ENCODE measurements around the gene STARD3.

Gene STARD3

GRCh38 chr17:39636587-39636926, 387 bp upstream of the STARD3 start:
- H3K27ac ChIP-seq (ENCODE audit: poor library complexity, severe bottlenecking), result peak overlapping the region; percentile 44
- TF ChIP-seq CTCF (IDR thresholded peaks at IDR 0.05; ENCODE audit: poor library complexity, severe bottlenecking), result no peak
- peaks cover 2% of the 10 kb centered on the region for H3K4me1 ChIP-seq (ENCODE audit: insufficient read depth, poor library complexity, severe bottlenecking)
- H3K9me3 ChIP-seq (ENCODE audit: severe bottlenecking), result no peaks in the 10 kb centered on the region
- H3K27me3 ChIP-seq (ENCODE audit: insufficient read depth, poor library complexity, severe bottlenecking), result no peaks in the 10 kb centered on the region
- H3K4me3 ChIP-seq (ENCODE audit: severe bottlenecking), result peak overlapping the region; percentile 72
- ATAC-seq (ENCODE audit: low read depth) (no peak), DNase-seq (ENCODE audit: low spot score) (no peak)
- H3K36me3 ChIP-seq (ENCODE audit: low read depth), result no peaks in the 10 kb centered on the region

- H3K9me3 ChIP-seq (ENCODE audit: severe bottlenecking), result no peaks in the 10 kb centered on the region
- TF ChIP-seq CTCF (IDR thresholded peaks at IDR 0.05; ENCODE audit: poor library complexity, severe bottlenecking), result no peak
- ATAC-seq (ENCODE audit: low read depth), result no peak
- no peaks in the 10 kb centered on the region for H3K36me3 ChIP-seq (ENCODE audit: low read depth)
- no peak overlapping the region for H3K27ac ChIP-seq (ENCODE audit: poor library complexity, severe bottlenecking)
- H3K27me3 ChIP-seq (ENCODE audit: insufficient read depth, poor library complexity, severe bottlenecking), result no peaks in the 10 kb centered on the region
- no peak overlapping the region for H3K4me3 ChIP-seq (ENCODE audit: severe bottlenecking)
- no peaks in the 10 kb centered on the region for H3K4me1 ChIP-seq (ENCODE audit: insufficient read depth, poor library complexity, severe bottlenecking)
- DNase-seq (ENCODE audit: low spot score), result no peak
Observed at GRCh38 chr17:39638317-39638716, 1.4 kb downstream of the STARD3 start.

GRCh38 chr17:39639043-39639442, 2.1 kb downstream of the STARD3 start:
- Histone ChIP-seq H3K36me3 (ENCODE audit: low read depth) (no peaks in the 10 kb centered on the region), H3K27me3 (ENCODE audit: insufficient read depth, poor library complexity, severe bottlenecking) (no peaks in the 10 kb centered on the region), H3K4me1 (ENCODE audit: insufficient read depth, poor library complexity, severe bottlenecking) (no peaks in the 10 kb centered on the region), H3K27ac (ENCODE audit: poor library complexity, severe bottlenecking) (no peak overlapping the region), H3K4me3 (ENCODE audit: severe bottlenecking) (no peak overlapping the region), H3K9me3 (ENCODE audit: severe bottlenecking) (no peaks in the 10 kb centered on the region)
- no peak for ATAC-seq (ENCODE audit: low read depth)
- TF ChIP-seq CTCF (IDR thresholded peaks at IDR 0.05; ENCODE audit: poor library complexity, severe bottlenecking), result no peak
- no peak for DNase-seq (ENCODE audit: low spot score)

- Histone ChIP-seq H3K9me3 (ENCODE audit: severe bottlenecking) (no peaks in the 10 kb centered on the region), H3K27ac (ENCODE audit: poor library complexity, severe bottlenecking) (no peak overlapping the region), H3K36me3 (ENCODE audit: low read depth) (no peaks in the 10 kb centered on the region), H3K4me1 (ENCODE audit: insufficient read depth, poor library complexity, severe bottlenecking) (no peaks in the 10 kb centered on the region), H3K27me3 (ENCODE audit: insufficient read depth, poor library complexity, severe bottlenecking) (no peaks in the 10 kb centered on the region), H3K4me3 (ENCODE audit: severe bottlenecking) (no peak overlapping the region)
- ATAC-seq (ENCODE audit: low read depth) (no peak), DNase-seq (ENCODE audit: low spot score) (no peak)
- no peak for TF ChIP-seq CTCF (IDR thresholded peaks at IDR 0.05; ENCODE audit: poor library complexity, severe bottlenecking)
Observed at GRCh38 chr17:39639566-39640458, 2.9 kb downstream of the STARD3 start.

- no peak overlapping the region for H3K27ac ChIP-seq (ENCODE audit: poor library complexity, severe bottlenecking)
- H3K4me3 ChIP-seq (ENCODE audit: severe bottlenecking), result no peak overlapping the region
- no peak for TF ChIP-seq CTCF (IDR thresholded peaks at IDR 0.05; ENCODE audit: poor library complexity, severe bottlenecking)
- DNase-seq (ENCODE audit: low spot score) (no peak), ATAC-seq (ENCODE audit: low read depth) (no peak)
- no peaks in the 10 kb centered on the region for H3K4me1 ChIP-seq (ENCODE audit: insufficient read depth, poor library complexity, severe bottlenecking)
- no peaks in the 10 kb centered on the region for H3K27me3 ChIP-seq (ENCODE audit: insufficient read depth, poor library complexity, severe bottlenecking)
- H3K36me3 ChIP-seq (ENCODE audit: low read depth), result no peaks in the 10 kb centered on the region
- H3K9me3 ChIP-seq (ENCODE audit: severe bottlenecking), result no peaks in the 10 kb centered on the region
Observed at GRCh38 chr17:39640591-39641031, 3.7 kb downstream of the STARD3 start.

Data from RWPE2 (cell line).